T-helper 17 cell (primary cell): Measurements from ENCODE around the gene PANK2. TPM values are rescaled to one million over a fixed set of nuclear protein-coding genes. Genes with fewer than 3 reads are reported as not detected.
"Not testable (repeated sequence)": the region's sequence is repeated elsewhere in the genome, so short reads cannot be mapped to it uniquely, and the experiment has no call there.

ENCODE experiments used
- ATAC-seq: fragments of 150-1000 bp; cut with Tn5 transposase; 2 replicates; pipeline ENCODE4 v1.10.0; 2021; ENCODE audit warnings: mild to moderate bottlenecking, moderate library complexity
- DNase-seq, 3 donors: peaks; one replicate each; pipeline versions ENCODE4 v3.0.0 to v3.0.0-alpha.2; 2020 to 2021
- H3K9me3 ChIP-seq: one replicate; pipeline ENCODE4 v1.7.0; 2013; ENCODE audit warnings: low read length, mild to moderate bottlenecking; ENCODE audit not compliant: control insufficient read depth, poor library complexity, severe bottlenecking
- H3K27ac Mint-ChIP-seq: one replicate; pipeline ENCODE4 v1.8.0; 2022; ENCODE audit warnings: mild to moderate bottlenecking, moderate library complexity, mixed read lengths
- H3K27me3 Mint-ChIP-seq: one replicate; pipeline ENCODE4 v1.8.0; 2022; ENCODE audit warnings: mixed read lengths
- H3K36me3 Mint-ChIP-seq: one replicate; pipeline ENCODE4 v1.8.0; 2022; ENCODE audit warnings: low read depth, mixed read lengths
- H3K4me1 Mint-ChIP-seq: one replicate; pipeline ENCODE4 v1.8.0; 2022; ENCODE audit warnings: mild to moderate bottlenecking, mixed read lengths
- H3K4me3 Mint-ChIP-seq: one replicate; pipeline ENCODE4 v1.8.0; 2022; ENCODE audit warnings: mild to moderate bottlenecking, moderate library complexity, mixed read lengths
- total RNA-seq, 4 donors: library from RNA in 2 of 4; stranded (reverse) in 2 of 4; gene quantifications; one replicate each; pipeline ENCODE4 v1.2.3 and lab custom pipeline; 2022 to 2026

PANK2 gene
- total RNA-seq, 2 donors from 2014 or later: 47.2 to 53.0 TPM

GRCh38 chr20:3898639-3899038, 9.5 kb downstream of the PANK2 start:
- H3K27ac Mint-ChIP-seq: peak overlapping the region; percentile 81
- H3K4me1 Mint-ChIP-seq: peaks cover 49% of the 10 kb centered on the region
- no peaks in the 10 kb centered on the region for H3K27me3 Mint-ChIP-seq
- H3K36me3 Mint-ChIP-seq: no peaks in the 10 kb centered on the region
- H3K9me3 ChIP-seq: no peaks in the 10 kb centered on the region
- ATAC-seq: no peak
- H3K4me3 Mint-ChIP-seq: peak overlapping the region; percentile 19
- no peak for DNase-seq

- H3K4me1 Mint-ChIP-seq: peaks cover 47% of the 10 kb centered on the region
- H3K4me3 Mint-ChIP-seq: peak overlapping the region; percentile 12
- ATAC-seq: peak; percentile 21
- H3K27me3 Mint-ChIP-seq: no peaks in the 10 kb centered on the region
- peak overlapping the region; percentile 81 for H3K27ac Mint-ChIP-seq
- DNase-seq: no peak
- no peaks in the 10 kb centered on the region for H3K36me3 Mint-ChIP-seq
- H3K9me3 ChIP-seq: no peaks in the 10 kb centered on the region
Measured at GRCh38 chr20:3900187-3900604, 11.0 kb downstream of the PANK2 start.

- Mint-ChIP-seq H3K36me3 (no peaks in the 10 kb centered on the region), H3K27ac (peak overlapping the region; percentile 91), H3K4me3 (peak overlapping the region; percentile 74), H3K4me1 (peaks cover 45% of the 10 kb centered on the region), H3K27me3 (no peaks in the 10 kb centered on the region)
- no peaks in the 10 kb centered on the region for H3K9me3 ChIP-seq
- ATAC-seq (no peak), DNase-seq (no peak)
Measured at GRCh38 chr20:3901028-3901705, 12.0 kb downstream of the PANK2 start.

- peaks cover 44% of the 10 kb centered on the region for H3K4me1 Mint-ChIP-seq
- peak overlapping the region; percentile 74 for H3K4me3 Mint-ChIP-seq
- no peaks in the 10 kb centered on the region for H3K9me3 ChIP-seq
- H3K27ac Mint-ChIP-seq: peak overlapping the region; percentile 91
- DNase-seq (no peak), ATAC-seq (no peak)
- H3K36me3 Mint-ChIP-seq: no peaks in the 10 kb centered on the region
- H3K27me3 Mint-ChIP-seq: no peaks in the 10 kb centered on the region
Measured at GRCh38 chr20:3901706-3902440, 12.7 kb downstream of the PANK2 start.

GRCh38 chr20:3902446-3902845, 13.3 kb downstream of the PANK2 start:
- ATAC-seq: no peak
- peak overlapping the region; percentile 91 for H3K27ac Mint-ChIP-seq
- H3K27me3 Mint-ChIP-seq: no peaks in the 10 kb centered on the region
- no peaks in the 10 kb centered on the region for H3K36me3 Mint-ChIP-seq
- H3K4me3 Mint-ChIP-seq: peak overlapping the region; percentile 43
- H3K4me1 Mint-ChIP-seq: peaks cover 41% of the 10 kb centered on the region
- H3K9me3 ChIP-seq: no peaks in the 10 kb centered on the region
- no peak for DNase-seq

- ATAC-seq: no peak
- Mint-ChIP-seq H3K27ac (peak overlapping the region; percentile 83), H3K4me1 (peaks cover 41% of the 10 kb centered on the region)
Measured at GRCh38 chr20:3904224-3904623, 15.0 kb downstream of the PANK2 start.

GRCh38 chr20:3904857-3905256, 15.7 kb downstream of the PANK2 start:
- H3K9me3 ChIP-seq: no peaks in the 10 kb centered on the region
- no peaks in the 10 kb centered on the region for H3K36me3 Mint-ChIP-seq
- no peaks in the 10 kb centered on the region for H3K27me3 Mint-ChIP-seq
- peaks cover 36% of the 10 kb centered on the region for H3K4me1 Mint-ChIP-seq
- DNase-seq (no peak), ATAC-seq (no peak)
- no peak overlapping the region for H3K4me3 Mint-ChIP-seq
- H3K27ac Mint-ChIP-seq: peak overlapping the region; percentile 83

More at GRCh38 chr20:3904224-3904623, 15.0 kb downstream of the PANK2 start:
- no peaks in the 10 kb centered on the region for H3K36me3 Mint-ChIP-seq
- H3K4me3 Mint-ChIP-seq: no peak overlapping the region
- no peaks in the 10 kb centered on the region for H3K27me3 Mint-ChIP-seq
- no peak for DNase-seq
- no peaks in the 10 kb centered on the region for H3K9me3 ChIP-seq

- not testable (repeated sequence) for H3K27me3 Mint-ChIP-seq, H3K36me3 Mint-ChIP-seq, H3K9me3 ChIP-seq
- H3K4me3 Mint-ChIP-seq: peak overlapping the region; percentile 59
- peaks cover 22% of the 10 kb centered on the region for H3K4me1 Mint-ChIP-seq
- ATAC-seq: peak; percentile 96
- H3K27ac Mint-ChIP-seq: peak overlapping the region; percentile 94
- peak in 1 of 3 donors; percentile 32 for DNase-seq
Measured at GRCh38 chr20:3906744-3907721, 17.8 kb downstream of the PANK2 start.

GRCh38 chr20:3908667-3909066, 19.5 kb downstream of the PANK2 start:
- H3K27ac Mint-ChIP-seq: peak overlapping the region; percentile 94
- H3K9me3 ChIP-seq: no peaks in the 10 kb centered on the region
- peaks cover 6% of the 10 kb centered on the region for H3K36me3 Mint-ChIP-seq
- peaks cover 15% of the 10 kb centered on the region for H3K4me1 Mint-ChIP-seq
- H3K27me3 Mint-ChIP-seq: no peaks in the 10 kb centered on the region
- peak overlapping the region; percentile 36 for H3K4me3 Mint-ChIP-seq
- no peak for ATAC-seq
- DNase-seq: no peak

GRCh38 chr20:3909952-3910366, 20.8 kb downstream of the PANK2 start:
- Mint-ChIP-seq H3K4me1 (peaks cover 15% of the 10 kb centered on the region), H3K4me3 (no peak overlapping the region), H3K27ac (peak overlapping the region; percentile 94), H3K27me3 (no peaks in the 10 kb centered on the region), H3K36me3 (peaks cover 11% of the 10 kb centered on the region)
- DNase-seq: no peak
- H3K9me3 ChIP-seq: no peaks in the 10 kb centered on the region
- ATAC-seq: no peak

GRCh38 chr20:3910853-3911252, 21.7 kb downstream of the PANK2 start:
- H3K27me3 Mint-ChIP-seq: no peaks in the 10 kb centered on the region
- H3K36me3 Mint-ChIP-seq: peaks cover 14% of the 10 kb centered on the region
- H3K9me3 ChIP-seq: no peaks in the 10 kb centered on the region
- DNase-seq (no peak), ATAC-seq (no peak)
- peak overlapping the region; percentile 94 for H3K27ac Mint-ChIP-seq
- H3K4me3 Mint-ChIP-seq: no peak overlapping the region
- H3K4me1 Mint-ChIP-seq: peaks cover 21% of the 10 kb centered on the region

- peaks cover 22% of the 10 kb centered on the region for H3K4me1 Mint-ChIP-seq
- H3K4me3 Mint-ChIP-seq: peak overlapping the region; percentile 45
- ATAC-seq (no peak), DNase-seq (no peak)
- peak overlapping the region; percentile 94 for H3K27ac Mint-ChIP-seq
- peaks cover 14% of the 10 kb centered on the region for H3K36me3 Mint-ChIP-seq
- H3K9me3 ChIP-seq: no peaks in the 10 kb centered on the region
- H3K27me3 Mint-ChIP-seq: no peaks in the 10 kb centered on the region
Measured at GRCh38 chr20:3911956-3912355, 22.8 kb downstream of the PANK2 start.

- no peaks in the 10 kb centered on the region for H3K27me3 Mint-ChIP-seq
- peaks cover 25% of the 10 kb centered on the region for H3K4me1 Mint-ChIP-seq
- ATAC-seq (no peak), DNase-seq (no peak)
- peaks cover 17% of the 10 kb centered on the region for H3K36me3 Mint-ChIP-seq
- no peak overlapping the region for H3K4me3 Mint-ChIP-seq
- no peaks in the 10 kb centered on the region for H3K9me3 ChIP-seq
- peak overlapping the region; percentile 63 for H3K27ac Mint-ChIP-seq
Measured at GRCh38 chr20:3914446-3914845, 25.3 kb downstream of the PANK2 start.
